H1 (cell line): ENCODE results near the gene CAV3. TPM values are rescaled to one million over a fixed set of nuclear protein-coding genes. Genes with fewer than 3 reads are reported as not detected.

Experiments
- CTCF ChIA-PET: fragments of 300-600 bp; sonication (Branson Sonifier 250); formaldehyde crosslinking; loops from one replicate; lab custom pipeline; 2021; ENCODE audit not compliant: partially characterized antibody; lab: Charles Lee
- POLR2A ChIA-PET: fragments of 300-600 bp; sonication (Branson Sonifier 250); formaldehyde crosslinking; loops from one replicate; lab custom pipeline; 2021; ENCODE audit warnings: inconsistent platforms; ENCODE audit not compliant: partially characterized antibody; lab: Charles Lee
- DNase-seq, 2 experiments: peaks; one replicate each; pipeline versions ENCODE4 v3.0.0 to v3.0.0-alpha.2; 2010 to 2022; ENCODE audit warnings: low spot score in 2 of 2, low read depth in 1 of 2, mixed read lengths in 1 of 2
- FAIRE-seq: peaks from 2 replicates; lab custom pipeline; 2011; peaks lifted over from hg19 to GRCh38; lab: Jason Lieb, UNC
- H2AFZ ChIP-seq: 2 replicates; pipeline ENCODE4 v1.8.1; 2012; ENCODE audit warnings: low read length, inconsistent platforms
- H2AK5ac ChIP-seq: 2 replicates; pipeline ENCODE4 v1.6.1; 2013; ENCODE audit warnings: low read depth, low read length
- H2BK120ac ChIP-seq: replicated peaks from 2 replicates; pipeline ENCODE3; 2013; ENCODE audit warnings: low read depth, low read length, inconsistent platforms
- H2BK12ac ChIP-seq: 2 replicates; pipeline ENCODE4 v1.6.1; 2013; ENCODE audit warnings: low read depth, low read length
- H2BK15ac ChIP-seq: 2 replicates; pipeline ENCODE4 v1.6.1; 2013; ENCODE audit warnings: low read length
- H2BK20ac ChIP-seq: 2 replicates; pipeline ENCODE4 v1.6.1; 2013; ENCODE audit warnings: low read length
- H2BK5ac ChIP-seq: 2 replicates; pipeline ENCODE4 v1.6.1; 2013; ENCODE audit warnings: low read depth, low read length
- H3K14ac ChIP-seq: 2 replicates; pipeline ENCODE4 v1.6.1; 2013; ENCODE audit warnings: inconsistent platforms; ENCODE audit not compliant: insufficient read length
- H3K18ac ChIP-seq: 2 replicates; pipeline ENCODE4 v1.6.1; 2013; ENCODE audit warnings: low read length; ENCODE audit errors: extremely low read depth
- H3K23ac ChIP-seq: 2 replicates; pipeline ENCODE4 v1.6.1; 2013; ENCODE audit warnings: inconsistent platforms; ENCODE audit not compliant: insufficient read length
- H3K23me2 ChIP-seq: 2 replicates; pipeline ENCODE4 v1.6.1; 2013; ENCODE audit warnings: low read depth, low read length
- H3K27ac ChIP-seq: 2 replicates; pipeline ENCODE4 v1.6.1; 2011; ENCODE audit warnings: low read depth, low read length, inconsistent platforms
- H3K27me3 ChIP-seq, 4 experiments: replicated peaks in 1 of 4; 1 replicate in 1 of 4; 2 replicates in 3 of 4; pipeline versions ENCODE4 v1.6.1 to v1.8.1; 2011 to 2013; ENCODE audit warnings: low read length in 3 of 4, mild to moderate bottlenecking in 3 of 4, inconsistent platforms in 2 of 4, mixed read lengths in 2 of 4, moderate library complexity in 1 of 4; ENCODE audit not compliant: control insufficient read depth in 3 of 4, insufficient read depth in 3 of 4; ENCODE audit errors: extremely low read depth in 1 of 4
- H3K36me3 ChIP-seq, 4 experiments: 2 replicates each; pipeline versions ENCODE4 v1.6.1 to v1.8.1; 2011 to 2013; ENCODE audit warnings: mild to moderate bottlenecking in 4 of 4, low read length in 3 of 4, moderate library complexity in 2 of 4, control low read depth in 1 of 4, inconsistent platforms in 1 of 4; ENCODE audit not compliant: insufficient read depth in 4 of 4, control insufficient read depth in 2 of 4
- H3K4ac ChIP-seq: replicated peaks from 2 replicates; pipeline ENCODE3; 2013; ENCODE audit warnings: low read length, low read depth, mixed read lengths, inconsistent platforms; ENCODE audit not compliant: insufficient read length
- H3K4me1 ChIP-seq, 4 experiments: replicated peaks in 1 of 4; 1 replicate in 1 of 4; 2 replicates in 3 of 4; pipeline versions ENCODE4 v1.6.1 to v1.8.1; 2011 to 2013; ENCODE audit warnings: low read length in 3 of 4, inconsistent platforms in 2 of 4, mixed read lengths in 1 of 4; ENCODE audit not compliant: insufficient read depth in 4 of 4, control insufficient read depth in 3 of 4
- H3K4me2 ChIP-seq, 2 experiments: 2 replicates each; pipeline versions ENCODE4 v1.6.1 to v1.8.1; 2011 to 2013; ENCODE audit warnings: low read depth in 2 of 2, low read length in 2 of 2, control low read depth in 1 of 2, inconsistent platforms in 1 of 2, mild to moderate bottlenecking in 1 of 2; ENCODE audit not compliant: insufficient read depth in 1 of 2
- H3K4me3 ChIP-seq, 4 experiments: fragments of 200-600, 300-600 bp in 1 of 4; sonication (generic), shearing (Covaris generic), sonication (Bioruptor Twin) in 1 of 4; 2 replicates each; pipeline versions ENCODE4 v1.5.1 to v1.8.1; 2011 to 2016; ENCODE audit warnings: low read length in 4 of 4, low read depth in 3 of 4, control low read depth in 2 of 4, inconsistent platforms in 2 of 4, mild to moderate bottlenecking in 2 of 4, mixed read lengths in 1 of 4, moderate library complexity in 1 of 4; ENCODE audit not compliant: insufficient read depth in 2 of 4; ENCODE audit errors: extremely low read depth in 1 of 4
- H3K56ac ChIP-seq: replicated peaks from 2 replicates; pipeline ENCODE3; 2013; ENCODE audit warnings: low read depth, mild to moderate bottlenecking, mixed read lengths, low read length, inconsistent platforms; ENCODE audit not compliant: insufficient read length
- H3K79me1 ChIP-seq: 2 replicates; pipeline ENCODE4 v1.6.1; 2013; ENCODE audit warnings: low read depth, low read length, control low read depth
- H3K79me2 ChIP-seq, 2 experiments: 2 replicates each; pipeline versions ENCODE4 v1.6.1 to v1.8.1; 2012 to 2013; ENCODE audit warnings: low read length in 2 of 2, mild to moderate bottlenecking in 2 of 2, inconsistent platforms in 1 of 2; ENCODE audit not compliant: insufficient read depth in 2 of 2, control insufficient read depth in 1 of 2
- H3K9ac ChIP-seq, 4 experiments: replicated peaks in 1 of 4; 1 replicate in 1 of 4; 2 replicates in 3 of 4; pipeline versions ENCODE4 v1.6.1 to v1.8.1; 2011 to 2013; ENCODE audit warnings: low read depth in 3 of 4, low read length in 3 of 4, control low read depth in 2 of 4, mild to moderate bottlenecking in 2 of 4, moderate library complexity in 2 of 4, inconsistent platforms in 1 of 4; ENCODE audit errors: extremely low read depth in 1 of 4
- H3K9me3 ChIP-seq, 2 experiments: 2 replicates each; pipeline versions ENCODE4 v1.6.1 to v1.8.1; 2012 to 2013; ENCODE audit warnings: mild to moderate bottlenecking in 2 of 2, moderate library complexity in 2 of 2, control low read depth in 1 of 2, inconsistent platforms in 1 of 2, low read depth in 1 of 2, low read length in 1 of 2, mixed read lengths in 1 of 2; ENCODE audit not compliant: insufficient read depth in 2 of 2
- H4K20me1 ChIP-seq, 2 experiments: replicated peaks in 1 of 2; 2 replicates each; pipeline versions ENCODE3 to v1.8.1; 2011 to 2013; ENCODE audit warnings: inconsistent platforms in 2 of 2, low read length in 2 of 2, mild to moderate bottlenecking in 1 of 2; ENCODE audit not compliant: insufficient read depth in 2 of 2, control insufficient read depth in 1 of 2
- H4K5ac ChIP-seq: 2 replicates; pipeline ENCODE4 v1.6.1; 2013; ENCODE audit warnings: low read length, low read depth, mixed read lengths, inconsistent platforms; ENCODE audit not compliant: insufficient read length
- H4K8ac ChIP-seq: 2 replicates; pipeline ENCODE4 v1.8.0; 2013; ENCODE audit warnings: mild to moderate bottlenecking, moderate library complexity, low read length, inconsistent platforms; ENCODE audit not compliant: insufficient read depth; ENCODE audit errors: extremely low read depth
- H4K91ac ChIP-seq: replicated peaks from 2 replicates; pipeline ENCODE3; 2013; ENCODE audit warnings: low read length, mixed read lengths, inconsistent platforms; ENCODE audit not compliant: insufficient read length
- ASH2L ChIP-seq: fragments of 200-600, 300-600 bp; sonication (generic); IDR thresholded peaks from one replicate; pipeline ENCODE4 v1.7.1; 2017; ENCODE audit warnings: low read length
- BACH1 ChIP-seq: IDR thresholded peaks from 2 replicates; pipeline ENCODE4 v1.6.1; 2012; ENCODE audit warnings: low read length, improper control_type of control experiment
- CBX8 ChIP-seq: fragments of 300-800, 300-1000 bp; sonication (generic); IDR thresholded peaks from 2 replicates; pipeline ENCODE4 v1.7.1; 2016; ENCODE audit warnings: low read depth, low read length, borderline replicate concordance
- CHD2 ChIP-seq: IDR thresholded peaks from 2 replicates; pipeline ENCODE4 v1.6.1; 2012; ENCODE audit warnings: low read length, improper control_type of control experiment
- HDAC6 ChIP-seq: IDR thresholded peaks from one replicate; pipeline ENCODE4 v1.7.1; 2012; ENCODE audit warnings: low read depth, mild to moderate bottlenecking, inconsistent platforms, low read length, moderate library complexity
- JUN ChIP-seq: IDR thresholded peaks from 2 replicates; pipeline ENCODE4 v1.6.1; 2011; ENCODE audit warnings: low read depth, mild to moderate bottlenecking, improper control_type of control experiment, low read length
- POU5F1 ChIP-seq: IDR thresholded peaks from 2 replicates; pipeline ENCODE4 v1.6.1; 2011; ENCODE audit warnings: low read depth, mild to moderate bottlenecking, low read length, moderate library complexity
- RFX5 ChIP-seq: IDR thresholded peaks from 2 replicates; pipeline ENCODE4 v1.6.1; 2011; ENCODE audit warnings: low read depth, low read length, improper control_type of control experiment, borderline replicate concordance
- SP1 ChIP-seq: IDR thresholded peaks from 2 replicates; pipeline ENCODE4 v1.6.1; 2011; ENCODE audit warnings: low read depth, low read length
- TAF7 ChIP-seq: optimal IDR thresholded peaks from 2 replicates; pipeline ENCODE3; 2011; ENCODE audit warnings: low read depth, mild to moderate bottlenecking, inconsistent platforms, low read length, moderate library complexity, borderline replicate concordance
- TCF12 ChIP-seq: IDR thresholded peaks from 2 replicates; pipeline ENCODE4 v1.6.1; 2011; ENCODE audit warnings: low read depth, mild to moderate bottlenecking, low read length
- ZNF274 ChIP-seq: IDR thresholded peaks from 2 replicates; pipeline ENCODE4 v1.7.0; 2012; ENCODE audit warnings: low read length, borderline replicate concordance; ENCODE audit errors: extremely low read depth
- WGBS, 2 experiments: shearing (Covaris generic) in 1 of 2; methylation state at CpG; one replicate each; pipeline versions ENCODE4 v1.1.6 to v1.1.7; 2013 to 2015; ENCODE audit warnings: low lambda C conversion rate in 2 of 2, mixed read lengths in 2 of 2, inconsistent platforms in 1 of 2, low coverage in 1 of 2, missing lambda C conversion rate in 1 of 2; ENCODE audit not compliant: insufficient replicate concordance in 2 of 2, insufficient coverage in 1 of 2, insufficient read length in 1 of 2; ENCODE audit errors: extremely low coverage in 1 of 2, missing lambda C conversion rate in 1 of 2; 5-methylcytosine and 5-hydroxymethylcytosine counted together
- polyA plus RNA-seq, 7 experiments: library from polyadenylated mRNA; depleted of rRNA in 3 of 7; stranded (reverse) in 5 of 7; unstranded in 2 of 7; fragments of >200 nt in 5 of 7; fragments of 200-250 nt in 2 of 7; gene quantifications; 1 replicate in 5 of 7; 2 replicates in 1 of 7; 4 replicates in 1 of 7; pipeline versions ENCODE4 v1.2.1 to v1.2.3, GENCODE V29; 2011 to 2013; ENCODE audit warnings: missing spikeins in 2 of 7, mixed read lengths in 2 of 7
- total RNA-seq: library from RNA; stranded (reverse); fragmentation: NEBNext Ultra II Directional; extraction: Animal tissue kit (Norgen Biotek cat#: 25700); gene quantifications from 2 replicates; pipeline ENCODE4 v1.2.1, GENCODE V29; 2021

Gene CAV3
- total and polyA plus RNA-seq, 2 of the 8 experiments (the other 6 are each of a cell fraction or from before 2014, with no cell fraction given): not detected

GRCh38 chr3:8730656-8731055 is 2.9 kb upstream of the CAV3 start:
- WGBS, 2 experiments: 93% methylated on average over 3 of the region's 3 CpGs; no CpG with 5 or more reads in 1 of the 2 experiments
- H3K9me3 ChIP-seq: no peaks in the 10 kb centered on the region
- no peak overlapping the region for H2AK5ac ChIP-seq
- H2BK5ac ChIP-seq: no peak overlapping the region
- H2BK20ac ChIP-seq: no peak overlapping the region
- H3K27ac ChIP-seq: no peak overlapping the region
- no peak for FAIRE-seq
- no peaks in the 10 kb centered on the region for H3K79me2 ChIP-seq
- H4K5ac ChIP-seq: no peak overlapping the region
- TF ChIP-seq POU5F1: no peak
- TF ChIP-seq BACH1: no peak
- TF ChIP-seq TCF12: no peak
- no peak for TF ChIP-seq HDAC6
- TF ChIP-seq ASH2L: no peak
- TF ChIP-seq RFX5: no peak
- TF ChIP-seq CBX8: no peak
- no peak for TF ChIP-seq CHD2
- no peak for TF ChIP-seq SP1
- no peak for TF ChIP-seq JUN
- TF ChIP-seq ZNF274: no peak
- no peak for TF ChIP-seq TAF7
- ChIA-PET CTCF (interaction anchor here (2.7 to 6.5 kb wide), 4 partner anchors 10 to 39 kb away, joined by 14 to 37 read pairs (median 16); partner anchors contain the start of gene OXTR), POLR2A (interaction anchor here (1.2 kb wide), 1 partner anchor 11 kb away, joined by 4 read pairs; no protein-coding TSS in a partner anchor)
- peaks cover 0 to 7% (median 3%) of the 10 kb centered on the region in 4 experiments; a peak in 4 of 7 replicates for H3K4me1 ChIP-seq
- no peak overlapping the region for H2BK12ac ChIP-seq
- H3K18ac ChIP-seq: no peak overlapping the region
- H3K4me2 ChIP-seq: no peak overlapping the region
- peaks cover 0 to 2% (median 0%) of the 10 kb centered on the region in 4 experiments; a peak in 2 of 7 replicates for H3K27me3 ChIP-seq
- H3K36me3 ChIP-seq: no peaks in the 10 kb centered on the region
- no peak overlapping the region for H4K8ac ChIP-seq
- H3K23ac ChIP-seq: no peak overlapping the region
- H3K9ac ChIP-seq: no peak overlapping the region
- H2BK15ac ChIP-seq: no peak overlapping the region
- no peaks in the 10 kb centered on the region for H3K79me1 ChIP-seq
- H4K20me1 ChIP-seq: no peaks in the 10 kb centered on the region
- H3K4ac ChIP-seq: no peak overlapping the region
- H3K23me2 ChIP-seq: no peaks in the 10 kb centered on the region
- H3K4me3 ChIP-seq: no peak overlapping the region
- no peak overlapping the region for H3K56ac ChIP-seq
- no peak overlapping the region for H4K91ac ChIP-seq
- no peak overlapping the region for H3K14ac ChIP-seq
- H2BK120ac ChIP-seq: no peak overlapping the region
- no peak overlapping the region for H2AFZ ChIP-seq
- DNase-seq: no peak
